Transverse colon (tissue), 4 donors: ENCODE measurements around the gene BBS4. TPM values are rescaled to one million over a fixed set of nuclear protein-coding genes. Genes with fewer than 3 reads are reported as not detected.

Source experiments
- DNase-seq: peaks from one replicate; pipeline ENCODE4 v3.0.0-alpha.2; 2019
- H3K27ac ChIP-seq, 4 donors: fragments of 200-600 bp; sonication (generic); 2 replicates each; pipeline ENCODE4 v1.5.1; 2016 to 2018; ENCODE audit warnings: inconsistent platforms in 4 of 4
- H3K27me3 ChIP-seq: fragments of 200-600 bp; sonication (generic); 2 replicates; pipeline ENCODE4 v1.5.1; 2017; ENCODE audit warnings: inconsistent platforms
- H3K36me3 ChIP-seq, 4 donors: fragments of 200-600 bp; sonication (generic); 2 replicates each; pipeline ENCODE4 v1.5.1; 2017 to 2019; ENCODE audit warnings: inconsistent platforms in 4 of 4
- H3K4me1 ChIP-seq, 4 donors: fragments of 200-600 bp; sonication (generic); 2 replicates each; pipeline ENCODE4 v1.5.1; 2017 to 2020; ENCODE audit warnings: inconsistent platforms in 4 of 4
- H3K4me3 ChIP-seq, 4 donors: fragments of 200-600 bp; sonication (generic); 1 replicate in 1 of 4; 2 replicates in 3 of 4; pipeline versions ENCODE4 v1.5.1 to v1.6.1; 2017 to 2019; ENCODE audit warnings: inconsistent platforms in 4 of 4
- H3K9me3 ChIP-seq, 2 donors: fragments of 200-600 bp; sonication (generic); 2 replicates each; pipeline ENCODE4 v1.5.1; 2017 to 2019; ENCODE audit warnings: inconsistent platforms in 2 of 2
- CTCF ChIP-seq, 5 experiments: fragments of 200-600 bp in 3 of 5; fragments of 450-650 bp in 2 of 5; sonication (generic) in 3 of 5; IDR thresholded peaks; 1 replicate in 2 of 5; 2 replicates in 3 of 5; pipeline ENCODE4 v1.5.1; 2016 to 2017; ENCODE audit warnings: antibody characterized with exemption in 5 of 5, inconsistent platforms in 3 of 5, mild to moderate bottlenecking in 2 of 5, moderate library complexity in 1 of 5
- EP300 ChIP-seq: sonication (generic); formaldehyde crosslinking; IDR thresholded peaks from one replicate; pipeline ENCODE4 v1.6.1; 2017; ENCODE audit warnings: antibody characterized with exemption, low read depth
- POLR2A ChIP-seq: fragments of 450-650 bp; IDR thresholded peaks from one replicate; pipeline ENCODE4 v1.6.1; 2016; ENCODE audit warnings: antibody characterized with exemption, mild to moderate bottlenecking, moderate library complexity
- POLR2AphosphoS5 ChIP-seq, 3 donors: sonication (generic); formaldehyde crosslinking; IDR thresholded peaks; one replicate each; pipeline ENCODE4 v1.6.1; 2016; ENCODE audit warnings: antibody characterized with exemption in 3 of 3
- WGBS, 2 donors: methylation state at CpG; one replicate each; pipeline ENCODE4 v1.1.5; 2018; ENCODE audit warnings: low coverage in 1 of 2; 5-methylcytosine and 5-hydroxymethylcytosine counted together
- in situ Hi-C, 4 donors: fragments of 200-750 bp; cut with MboI; loops; one replicate each; pipeline versions ENCODE4 v1.15.0 to v1.15.1; 2017; ENCODE audit warnings: low sequenced_read_pairs in 3 of 4, low pct_ligation_motif_present in 1 of 4, low pct_unique_long_range_greater_than_20kb in 1 of 4
- intact Hi-C: fragments of 100-400 bp; cut with DNase I; formaldehyde crosslinking; loops from one replicate; pipeline ENCODE4 v1.15.1; 2023; ENCODE audit warnings: low total_unique reads
- total RNA-seq, 4 donors: library from RNA; depleted of rRNA; stranded (reverse); fragments of >200 nt; gene quantifications; one replicate each; pipeline ENCODE4 v1.1.0, GENCODE V29; 2016

The BBS4 gene
- total RNA-seq, 4 donors from 2014 or later = 9.2 to 21.3 (median 19.2) TPM

DNA sequence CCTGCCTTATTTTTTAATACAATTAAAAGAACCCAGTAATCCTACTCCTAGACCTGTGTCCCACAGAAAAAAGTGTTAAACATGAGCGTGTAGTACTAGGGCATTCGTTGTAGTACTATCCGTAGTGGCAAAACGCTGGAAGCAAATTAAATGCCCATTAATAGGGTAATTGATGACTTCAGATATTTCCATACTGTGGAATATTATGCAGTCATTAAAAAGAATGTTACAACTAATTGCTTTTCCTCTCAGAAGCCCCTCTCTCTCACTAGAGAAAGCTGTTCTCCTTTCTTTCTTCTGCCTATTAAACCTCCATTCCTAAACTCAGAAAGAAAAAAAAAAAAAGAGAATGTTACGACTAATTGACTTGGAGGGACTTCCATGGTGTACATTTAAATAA lies 2.7 kb downstream of the BBS4 start:
- peaks cover 3 to 21% (median 9%) of the 10 kb centered on the region in 4 donors for H3K4me1 ChIP-seq
- no peak overlapping the region for H3K27ac ChIP-seq
- H3K27me3 ChIP-seq = no peaks in the 10 kb centered on the region
- H3K36me3 ChIP-seq = no peaks in the 10 kb centered on the region
- H3K9me3 ChIP-seq = no peaks in the 10 kb centered on the region
- DNase-seq = no peak
- TF ChIP-seq EP300 (no peak), POLR2A (no peak), POLR2AphosphoS5 (IDR thresholded peaks at IDR 0.05) (no peak), CTCF (IDR thresholded peaks at IDR 0.05) (no peak)
- no peak overlapping the region for H3K4me3 ChIP-seq
- WGBS, 2 donors = 97 to 98% methylated on average over 5 of the region's 5 CpGs
- intact Hi-C loops (no loop called here), in situ Hi-C loops (no loop called here)

DNA sequence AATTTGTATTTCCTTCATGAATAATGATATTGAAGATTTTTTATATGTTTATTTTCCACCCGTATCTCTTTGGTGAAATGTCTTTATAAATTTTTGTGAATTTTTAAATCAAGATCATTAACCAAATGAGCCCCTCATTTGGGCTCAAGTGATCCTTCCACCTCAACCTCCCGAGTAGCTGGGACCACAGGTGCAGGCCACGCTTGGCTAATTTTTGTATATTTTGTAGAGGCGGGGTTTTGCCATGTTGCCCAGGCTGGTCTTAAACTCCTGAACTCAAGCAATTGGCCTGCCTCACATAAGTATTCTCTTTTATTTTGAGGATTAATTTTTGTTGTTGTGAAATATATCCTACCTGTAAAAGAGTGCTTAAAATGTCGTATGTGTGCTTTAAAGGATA lies 4.9 kb downstream of the BBS4 start:
- TF ChIP-seq CTCF (IDR thresholded peaks at IDR 0.05) = no peak
- no peak for TF ChIP-seq EP300
- no peak for TF ChIP-seq POLR2A
- TF ChIP-seq POLR2AphosphoS5 (IDR thresholded peaks at IDR 0.05) = no peak
- in situ Hi-C loops (no loop called here), intact Hi-C loops (no loop called here)
- Histone ChIP-seq H3K27ac (no peak overlapping the region), H3K4me1 (peaks cover 0 to 12% (median 4%) of the 10 kb centered on the region in 4 donors), H3K27me3 (no peaks in the 10 kb centered on the region), H3K4me3 (no peak overlapping the region), H3K36me3 (no peaks in the 10 kb centered on the region), H3K9me3 (no peaks in the 10 kb centered on the region)
- 82 to 95% methylated on average over 4 to 5 of the region's 5 CpGs for WGBS, 2 donors
- no peak for DNase-seq

- intact Hi-C loops = no loop called here
- no peaks in the 10 kb centered on the region for H3K9me3 ChIP-seq
- TF ChIP-seq EP300 (no peak), CTCF (IDR thresholded peaks at IDR 0.05) (no peak), POLR2AphosphoS5 (IDR thresholded peaks at IDR 0.05) (no peak)
These were observed 12.9 kb downstream of the BBS4 start for GRCh38 chr15:72698938-72699337.

DNA sequence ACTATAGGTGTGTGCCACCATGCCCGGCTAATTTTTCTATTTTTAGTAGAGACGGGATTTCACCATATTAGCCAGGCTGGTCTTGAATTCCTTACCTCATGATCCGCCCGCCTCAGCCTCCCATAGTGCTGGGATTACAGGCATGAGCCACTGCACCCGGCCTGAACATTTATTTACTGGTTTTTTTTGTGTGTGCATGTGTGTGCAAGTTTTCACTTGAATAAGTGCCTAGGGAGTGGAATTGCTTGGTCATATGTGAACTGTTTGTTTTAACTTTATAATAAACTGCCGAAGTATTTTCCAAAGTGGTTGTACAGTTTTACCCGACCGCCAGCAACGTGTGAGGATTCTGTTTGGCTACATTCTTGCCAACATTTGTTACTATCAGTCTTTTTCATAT lies 14.1 kb downstream of the BBS4 start:
- in situ Hi-C loops = no loop called here
- H3K27me3 ChIP-seq = no peaks in the 10 kb centered on the region
- WGBS, 2 donors = 90 to 94% methylated on average over 6 to 9 of the region's 9 CpGs
- no peak overlapping the region for H3K4me3 ChIP-seq
- DNase-seq = no peak
- no peaks in the 10 kb centered on the region for H3K4me1 ChIP-seq
- intact Hi-C loops = no loop called here
- H3K9me3 ChIP-seq = no peaks in the 10 kb centered on the region
- H3K36me3 ChIP-seq = no peaks in the 10 kb centered on the region
- TF ChIP-seq POLR2AphosphoS5 (IDR thresholded peaks at IDR 0.05) = no peak
- no peak for TF ChIP-seq POLR2A
- TF ChIP-seq CTCF (IDR thresholded peaks at IDR 0.05) = no peak
- TF ChIP-seq EP300 = no peak
- H3K27ac ChIP-seq = no peak overlapping the region

More at GRCh38 chr15:72698938-72699337, 12.9 kb downstream of the BBS4 start:
- 92 to 100% methylated on average over 4 to 5 of the region's 5 CpGs for WGBS, 2 donors
- no peak overlapping the region for H3K27ac ChIP-seq
- no peaks in the 10 kb centered on the region for H3K27me3 ChIP-seq
- in situ Hi-C loops = no loop called here
- DNase-seq = no peak
- no peak overlapping the region for H3K4me3 ChIP-seq
- no peaks in the 10 kb centered on the region for H3K4me1 ChIP-seq
- no peaks in the 10 kb centered on the region for H3K36me3 ChIP-seq
